GM18867 (cell line): Measurements from ENCODE around the gene BRINP3.
"Not testable (repeated sequence)": the region's sequence is repeated elsewhere in the genome, so short reads cannot be mapped to it uniquely, and the experiment has no call there.

Experiments used
- ATAC-seq: cut with Tn5 transposase; IDR thresholded peaks from one replicate; pipeline ENCODE4 v1.9.1; 2021; ENCODE audit warnings: mild to moderate bottlenecking, moderate library complexity; ENCODE audit not compliant: unreplicated experiment

BRINP3 gene

GRCh38 chr1:190477762-190478148 lies at the start of gene BRINP3:
Gene BRINP3, minus strand, starts transcription at chr1:190477864.
- ATAC-seq, result no peak

- no peak for ATAC-seq
Observed at GRCh38 chr1:190511554-190511953, 33.9 kb upstream of the BRINP3 start.

GRCh38 chr1:190507357-190507756 lies 29.7 kb upstream of the BRINP3 start:
- ATAC-seq, result no peak

GRCh38 chr1:190504539-190504938 lies 26.9 kb upstream of the BRINP3 start:
- ATAC-seq, result not testable (repeated sequence)

- ATAC-seq, result no peak
Observed at GRCh38 chr1:190497565-190497964, 19.9 kb upstream of the BRINP3 start.

- no peak for ATAC-seq
Observed at GRCh38 chr1:190494451-190494850, 16.8 kb upstream of the BRINP3 start.

GRCh38 chr1:190491404-190491803 lies 13.7 kb upstream of the BRINP3 start:
- ATAC-seq, result no peak

GRCh38 chr1:190484045-190484444 lies 6.4 kb upstream of the BRINP3 start:
- ATAC-seq, result no peak

GRCh38 chr1:190480231-190480630 lies 2.6 kb upstream of the BRINP3 start:
- no peak for ATAC-seq

GRCh38 chr1:190479516-190479915 lies 1.9 kb upstream of the BRINP3 start:
- ATAC-seq, result no peak

GRCh38 chr1:190479050-190479397 lies 1.4 kb upstream of the BRINP3 start:
- ATAC-seq, result no peak

- no peak for ATAC-seq
Observed at GRCh38 chr1:190478149-190479049, 735 bp upstream of the BRINP3 start.

- ATAC-seq, result no peak
Observed at GRCh38 chr1:190476806-190477205, 858 bp downstream of the BRINP3 start.

- no peak for ATAC-seq
Observed at GRCh38 chr1:190476321-190476720, 1.3 kb downstream of the BRINP3 start.

GRCh38 chr1:190475421-190476141 lies 2.1 kb downstream of the BRINP3 start:
- ATAC-seq, result no peak

- no peak for ATAC-seq
Observed at GRCh38 chr1:190474650-190475211, 2.9 kb downstream of the BRINP3 start.

- ATAC-seq, result no peak
Observed at GRCh38 chr1:190474010-190474409, 3.7 kb downstream of the BRINP3 start.

GRCh38 chr1:190472494-190472893 lies 5.2 kb downstream of the BRINP3 start:
- no peak for ATAC-seq

- ATAC-seq, result no peak
Observed at GRCh38 chr1:190472042-190472441, 5.6 kb downstream of the BRINP3 start.

GRCh38 chr1:190464690-190465089 lies 13.0 kb downstream of the BRINP3 start:
- no peak for ATAC-seq

GRCh38 chr1:190456129-190456528 lies 21.5 kb downstream of the BRINP3 start:
- no peak for ATAC-seq

- no peak for ATAC-seq
Observed at GRCh38 chr1:190455631-190456030, 22.0 kb downstream of the BRINP3 start.
